ENCODE measurements around the gene DDX39B.
A peak's percentile ranks its signal among the peaks of the same experiment; 100 is the strongest.

DNA sequence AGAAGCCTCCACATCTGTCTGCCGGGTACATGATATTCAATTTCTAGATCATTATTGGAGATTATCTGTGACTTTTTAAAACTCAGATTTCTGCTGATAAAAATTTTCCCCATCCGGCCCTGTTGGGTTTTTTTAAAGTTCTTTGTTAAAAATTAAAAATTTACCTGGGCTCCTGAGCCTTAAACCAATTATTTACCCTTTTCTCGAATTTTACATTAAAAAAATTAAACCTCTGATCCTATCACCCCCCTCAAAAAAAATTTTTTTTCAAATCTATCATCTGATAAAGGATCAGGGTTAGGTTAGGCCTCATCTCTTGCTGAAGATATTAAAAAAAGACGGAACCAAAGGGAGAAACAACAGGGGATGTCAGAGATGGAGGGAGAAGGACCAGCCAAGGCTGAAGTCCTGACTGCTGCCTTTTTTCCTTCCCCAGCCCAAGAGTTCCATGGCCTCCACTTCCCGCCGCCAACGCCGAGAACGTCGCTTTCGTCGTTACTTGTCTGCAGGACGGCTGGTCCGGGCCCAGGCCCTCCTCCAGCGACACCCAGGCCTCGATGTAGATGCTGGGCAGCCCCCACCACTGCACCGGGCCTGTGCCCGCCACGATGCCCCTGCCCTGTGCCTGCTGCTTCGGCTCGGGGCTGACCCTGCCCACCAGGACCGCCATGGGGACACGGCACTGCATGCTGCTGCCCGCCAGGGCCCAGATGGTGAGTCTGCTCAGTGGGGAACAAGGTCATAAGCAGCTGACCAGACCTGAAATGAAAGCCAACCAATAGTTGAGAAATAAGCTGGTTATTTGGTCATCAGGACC lies 6.1 kb upstream of the DDX39B start:
- TF ChIP-seq, protein P1, sequence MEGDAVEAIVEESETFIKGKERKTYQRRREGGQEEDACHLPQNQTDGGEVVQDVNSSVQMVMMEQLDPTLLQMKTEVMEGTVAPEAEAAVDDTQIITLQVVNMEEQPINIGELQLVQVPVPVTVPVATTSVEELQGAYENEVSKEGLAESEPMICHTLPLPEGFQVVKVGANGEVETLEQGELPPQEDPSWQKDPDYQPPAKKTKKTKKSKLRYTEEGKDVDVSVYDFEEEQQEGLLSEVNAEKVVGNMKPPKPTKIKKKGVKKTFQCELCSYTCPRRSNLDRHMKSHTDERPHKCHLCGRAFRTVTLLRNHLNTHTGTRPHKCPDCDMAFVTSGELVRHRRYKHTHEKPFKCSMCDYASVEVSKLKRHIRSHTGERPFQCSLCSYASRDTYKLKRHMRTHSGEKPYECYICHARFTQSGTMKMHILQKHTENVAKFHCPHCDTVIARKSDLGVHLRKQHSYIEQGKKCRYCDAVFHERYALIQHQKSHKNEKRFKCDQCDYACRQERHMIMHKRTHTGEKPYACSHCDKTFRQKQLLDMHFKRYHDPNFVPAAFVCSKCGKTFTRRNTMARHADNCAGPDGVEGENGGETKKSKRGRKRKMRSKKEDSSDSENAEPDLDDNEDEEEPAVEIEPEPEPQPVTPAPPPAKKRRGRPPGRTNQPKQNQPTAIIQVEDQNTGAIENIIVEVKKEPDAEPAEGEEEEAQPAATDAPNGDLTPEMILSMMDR (conservative IDR thresholded peaks at IDR 0.05; ENCODE audit: low read depth, low read length): no peak
- TF ChIP-seq CHD1 (IDR thresholded peaks at IDR 0.05; ENCODE audit: low read depth, low read length) (no peak), MXI1 (IDR thresholded peaks at IDR 0.05; ENCODE audit: borderline replicate concordance, low read depth, low read length) (no peak), RAD21 (IDR thresholded peaks at IDR 0.05; ENCODE audit: low read length) (no peak), POLR2A (IDR thresholded peaks at IDR 0.05; ENCODE audit: low read depth, low read length) (0 out of 2 replicates have a peak, but pooled peaks have one; percentile 7), SMC3 (IDR thresholded peaks at IDR 0.05; ENCODE audit: low read depth, low read length) (no peak), RCOR1 (IDR thresholded peaks at IDR 0.05; ENCODE audit: insufficient replicate concordance, low read length) (no peak), MAFK (IDR thresholded peaks at IDR 0.05; ENCODE audit: low read depth, low read length) (no peak), CEBPB (IDR thresholded peaks at IDR 0.05; ENCODE audit: low read depth, low read length) (no peak), MAZ (IDR thresholded peaks at IDR 0.05; ENCODE audit: borderline replicate concordance, low read depth, low read length) (no peak)
